Type B pancreatic cell (in vitro differentiated cells): ENCODE results near the gene FLVCR2. TPM values are rescaled to one million over a fixed set of nuclear protein-coding genes. Genes with fewer than 3 reads are reported as not detected.

Experiments used
- DNase-seq: peaks from one replicate; pipeline ENCODE4 v3.0.0; 2021; ENCODE audit warnings: mixed read lengths; ENCODE audit not compliant: unreplicated experiment; ENCODE audit errors: extremely low spot score
- H3K27ac Mint-ChIP-seq: 2 replicates; pipeline ENCODE4 v1.8.0; 2021; ENCODE audit warnings: mild to moderate bottlenecking, mixed read lengths
- H3K27me3 Mint-ChIP-seq: 2 replicates; pipeline ENCODE4 v1.8.0; 2021; ENCODE audit warnings: mixed read lengths
- H3K36me3 Mint-ChIP-seq: 2 replicates; pipeline ENCODE4 v1.8.0; 2021; ENCODE audit warnings: mixed read lengths
- H3K4me1 Mint-ChIP-seq: one replicate; pipeline ENCODE4 v1.8.0; 2021; ENCODE audit warnings: mixed read lengths; ENCODE audit not compliant: unreplicated experiment
- H3K4me3 Mint-ChIP-seq: 2 replicates; pipeline ENCODE4 v1.8.0; 2021; ENCODE audit warnings: mild to moderate bottlenecking, mixed read lengths
- H3K9me3 Mint-ChIP-seq: 2 replicates; pipeline ENCODE4 v1.8.0; 2021; ENCODE audit warnings: mixed read lengths
- CTCF ChIP-seq: fragments of 200-600 bp; sonication (generic); conservative IDR thresholded peaks from 2 replicates; pipeline ENCODE4 v1.5.0; 2021; ENCODE audit warnings: antibody characterized with exemption, mild to moderate bottlenecking
- total RNA-seq: library from RNA; stranded (reverse); gene quantifications from 2 replicates; pipeline ENCODE4 v1.2.1, GENCODE V29; 2021; ENCODE audit warnings: low replicate concordance

The FLVCR2 gene
- total RNA-seq, 1 donor from 2014 or later: 5.6 TPM

- no peak overlapping the region for H3K27ac Mint-ChIP-seq
- peaks cover 16% of the 10 kb centered on the region for H3K27me3 Mint-ChIP-seq
- H3K4me1 Mint-ChIP-seq: peaks cover 5% of the 10 kb centered on the region
- H3K4me3 Mint-ChIP-seq: no peak overlapping the region
- DNase-seq: no peak
- no peaks in the 10 kb centered on the region for H3K9me3 Mint-ChIP-seq
- no peak for TF ChIP-seq CTCF
- H3K36me3 Mint-ChIP-seq: no peaks in the 10 kb centered on the region
These were observed 14.5 kb upstream of the FLVCR2 start for GRCh38 chr14:75563931-75564330.

DNA sequence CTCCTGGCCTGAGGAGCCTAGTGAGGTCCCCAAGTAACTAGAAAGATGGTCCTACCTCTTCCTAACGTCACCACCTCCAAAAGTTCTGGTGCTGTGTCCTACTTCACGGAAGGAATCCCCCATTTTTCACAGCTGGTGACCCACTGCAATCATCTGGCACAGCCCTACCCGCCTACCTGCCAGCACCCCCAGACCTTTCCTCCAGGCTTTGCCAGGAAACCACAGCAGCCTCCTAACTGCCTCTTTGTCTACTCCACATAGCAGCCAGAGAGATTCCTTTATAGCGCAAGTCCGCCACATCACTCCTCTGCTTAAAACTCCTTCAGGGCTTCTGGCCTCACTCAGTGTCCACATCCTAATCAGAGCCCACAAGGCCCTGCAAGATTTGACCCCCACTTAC lies 13.4 kb upstream of the FLVCR2 start:
- no peak for DNase-seq
- Mint-ChIP-seq H3K27me3 (peaks cover 23% of the 10 kb centered on the region), H3K27ac (no peak overlapping the region), H3K36me3 (no peaks in the 10 kb centered on the region), H3K4me3 (no peak overlapping the region), H3K4me1 (peaks cover 5% of the 10 kb centered on the region), H3K9me3 (no peaks in the 10 kb centered on the region)
- no peak for TF ChIP-seq CTCF

- Mint-ChIP-seq H3K27me3 (peaks cover 24% of the 10 kb centered on the region), H3K4me1 (no peaks in the 10 kb centered on the region), H3K27ac (no peak overlapping the region), H3K4me3 (no peak overlapping the region), H3K36me3 (no peaks in the 10 kb centered on the region), H3K9me3 (no peaks in the 10 kb centered on the region)
- no peak for TF ChIP-seq CTCF
- DNase-seq: no peak
These were observed 12.1 kb upstream of the FLVCR2 start for GRCh38 chr14:75566321-75566720.

DNA sequence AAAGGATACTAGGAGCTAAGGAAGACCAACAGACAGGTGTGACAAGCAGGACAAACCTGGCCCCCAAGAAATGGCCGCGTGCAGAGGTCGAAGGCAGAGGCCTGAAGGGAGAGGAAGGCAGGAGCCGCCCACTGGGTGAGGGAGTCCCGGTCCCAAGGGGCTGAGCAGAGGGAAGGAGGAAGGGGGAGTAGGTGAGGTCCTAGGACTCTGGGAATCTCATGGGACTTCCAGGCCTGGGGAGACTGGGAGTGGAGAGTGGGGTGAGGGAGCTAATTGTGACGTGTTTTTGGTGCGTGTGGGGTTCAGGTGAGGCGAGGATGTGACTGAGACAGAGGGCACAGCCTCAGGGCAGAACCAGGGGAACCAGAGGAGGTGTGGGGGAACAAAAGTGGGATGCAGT lies 11.7 kb upstream of the FLVCR2 start:
- Mint-ChIP-seq H3K27ac (no peak overlapping the region), H3K4me3 (no peak overlapping the region), H3K9me3 (no peaks in the 10 kb centered on the region), H3K27me3 (peaks cover 25% of the 10 kb centered on the region), H3K4me1 (no peaks in the 10 kb centered on the region), H3K36me3 (no peaks in the 10 kb centered on the region)
- no peak for TF ChIP-seq CTCF
- no peak for DNase-seq

- H3K36me3 Mint-ChIP-seq: no peaks in the 10 kb centered on the region
- DNase-seq: no peak
- H3K9me3 Mint-ChIP-seq: no peaks in the 10 kb centered on the region
- H3K27ac Mint-ChIP-seq: no peak overlapping the region
- H3K4me1 Mint-ChIP-seq: no peaks in the 10 kb centered on the region
- peaks cover 33% of the 10 kb centered on the region for H3K27me3 Mint-ChIP-seq
- no peak for TF ChIP-seq CTCF
- H3K4me3 Mint-ChIP-seq: no peak overlapping the region
These were observed 10.3 kb upstream of the FLVCR2 start for GRCh38 chr14:75568140-75568539.

- Mint-ChIP-seq H3K4me3 (no peak overlapping the region), H3K36me3 (no peaks in the 10 kb centered on the region), H3K4me1 (no peaks in the 10 kb centered on the region), H3K9me3 (no peaks in the 10 kb centered on the region), H3K27me3 (peaks cover 39% of the 10 kb centered on the region), H3K27ac (peak overlapping the region; percentile 51)
- TF ChIP-seq CTCF: no peak
- DNase-seq: no peak
These were observed 9.6 kb upstream of the FLVCR2 start for GRCh38 chr14:75568791-75569190.
